ENCODE results near the gene RAB11FIP3. TPM values are rescaled to one million over a fixed set of nuclear protein-coding genes. Genes with fewer than 3 reads are reported as not detected.
A peak's percentile ranks its signal among the peaks of the same experiment; 100 is the strongest.

RAB11FIP3 gene
- total RNA-seq, 1 experiment from 2014 or later, result 12.8 TPM

GRCh38 chr16:397135-397661 is 28.3 kb upstream of the RAB11FIP3 start, which contains the start of gene NME4:
TSS of gene NME4 (plus strand) at chr16:397199. CDS start at chr16:397223, 24 bp downstream.
- Histone ChIP-seq H4K20me1 (ENCODE audit: insufficient read depth) (no peaks in the 10 kb centered on the region), H3K9me2 (ENCODE audit: insufficient read depth) (no peaks in the 10 kb centered on the region), H3K27ac (ENCODE audit: low read depth, low read length) (peak within 1 kb of the TSS; percentile 87), H3K4me1 (ENCODE audit: control insufficient read depth in 1 of 2, insufficient read depth in 2 of 2, low read length in 2 of 2) (peaks cover 3 to 22% of the 10 kb centered on the region in 2 experiments; a peak in 2 of 4 replicates), H3K9me3 (ENCODE audit: control insufficient read depth in 1 of 2, insufficient read depth in 1 of 2, low read depth in 1 of 2, low read length in 2 of 2) (no peaks in the 10 kb centered on the region), H3K79me2 (ENCODE audit: insufficient read depth, low read length) (no peaks in the 10 kb centered on the region), H2AFZ (ENCODE audit: low read depth, low read length, poor library complexity, severe bottlenecking) (no peak within 1 kb of the TSS), H3K4me2 (ENCODE audit: low read length) (peak within 1 kb of the TSS; percentile 73), H3K27me3 (ENCODE audit: insufficient read depth, low read length) (no peaks in the 10 kb centered on the region), H3K4me3 (replicated peaks in 1 of 2; ENCODE audit: low read depth in 1 of 2, low read length in 2 of 2) (peak within 1 kb of the TSS; percentile 31 to 47; a peak in 3 of 4 replicates), H3K9ac (ENCODE audit: low read length) (peak within 1 kb of the TSS; percentile 54), H3K36me3 (ENCODE audit: control insufficient read depth in 1 of 2, insufficient read depth in 2 of 2, low read length in 2 of 2) (no peaks in the 10 kb centered on the region)
- RAD21 ChIA-PET (ENCODE audit: low non-redundant PET in 1 of 2, low total read pairs in 2 of 2, uncharacterized antibody in 2 of 2, unreplicated experiment in 2 of 2), result no interaction called here
- TF ChIP-seq ELF1 (IDR thresholded peaks at IDR 0.05; ENCODE audit: borderline replicate concordance, low read depth) (no peak), ZFX (IDR thresholded peaks at IDR 0.05) (peak; percentile 54; the same call in 1 of the 2 replicates)
- intact Hi-C loops (cut with micrococcal nuclease), result loop anchor here (10.0 kb wide), 1 partner anchor 98 kb away; no protein-coding TSS in a partner anchor
- ATAC-seq (peak; percentile 18), DNase-seq (ENCODE audit: low read depth, low spot score) (no peak)
- CTCF ChIA-PET, result no interaction called here
- POLR2A ChIA-PET, result interaction anchor here (0.5 kb wide), 1 partner anchor 15 kb away, joined by 3 read pairs; no protein-coding TSS in a partner anchor
- BruUV-seq (replicated peaks), result no TSS peak

DNA sequence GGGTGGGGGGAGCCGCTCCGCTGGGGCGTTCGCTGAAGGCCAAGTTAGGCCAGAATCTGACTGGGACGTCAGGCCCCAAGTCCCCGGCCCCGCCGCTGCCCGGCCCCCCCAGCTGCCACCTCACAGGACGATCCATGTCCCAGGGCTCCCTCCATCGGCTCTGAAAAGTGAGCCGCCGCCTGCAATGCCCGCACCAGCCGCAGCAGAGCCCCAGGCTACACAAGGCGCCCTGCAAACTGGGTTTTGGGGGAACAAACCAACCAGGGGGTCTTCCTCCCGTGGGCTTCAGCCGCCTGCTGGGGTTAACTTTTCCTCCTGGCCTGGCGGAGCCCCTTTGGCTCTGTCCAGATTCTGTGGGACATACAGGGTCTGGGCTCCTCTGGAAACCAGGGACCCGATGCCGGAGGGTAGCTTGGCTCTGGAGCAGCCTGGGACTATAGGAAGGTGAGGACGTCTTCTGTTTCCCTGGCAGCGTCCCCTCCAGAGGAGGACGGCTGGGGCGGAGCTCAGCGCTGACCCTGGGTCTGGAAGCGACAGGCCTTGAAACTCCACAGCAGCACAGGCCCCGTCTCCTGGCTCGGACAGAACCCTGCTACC is 27.6 kb upstream of the RAB11FIP3 start:
- Histone ChIP-seq H2AFZ (ENCODE audit: low read depth, low read length, poor library complexity, severe bottlenecking) (no peak overlapping the region), H3K27me3 (ENCODE audit: insufficient read depth, low read length) (no peaks in the 10 kb centered on the region), H3K9me2 (ENCODE audit: insufficient read depth) (no peaks in the 10 kb centered on the region), H3K4me2 (ENCODE audit: low read length) (peak overlapping the region; percentile 12; the same call in 1 of the 2 replicates), H3K36me3 (ENCODE audit: control insufficient read depth in 1 of 2, insufficient read depth in 2 of 2, low read length in 2 of 2) (no peaks in the 10 kb centered on the region), H3K79me2 (ENCODE audit: insufficient read depth, low read length) (no peaks in the 10 kb centered on the region), H3K9ac (ENCODE audit: low read length) (no peak overlapping the region), H3K9me3 (ENCODE audit: control insufficient read depth in 1 of 2, insufficient read depth in 1 of 2, low read depth in 1 of 2, low read length in 2 of 2) (no peaks in the 10 kb centered on the region), H3K4me1 (ENCODE audit: control insufficient read depth in 1 of 2, insufficient read depth in 2 of 2, low read length in 2 of 2) (peaks cover 3 to 22% of the 10 kb centered on the region in 2 experiments; a peak in 2 of 4 replicates), H3K27ac (ENCODE audit: low read depth, low read length) (peak overlapping the region; percentile 58), H4K20me1 (ENCODE audit: insufficient read depth) (no peaks in the 10 kb centered on the region), H3K4me3 (replicated peaks in 1 of 2; ENCODE audit: low read depth in 1 of 2, low read length in 2 of 2) (no peak overlapping the region)
- ChIA-PET POLR2A (no interaction called here), CTCF (no interaction called here), RAD21 (ENCODE audit: low non-redundant PET in 1 of 2, low total read pairs in 2 of 2, uncharacterized antibody in 2 of 2, unreplicated experiment in 2 of 2) (no interaction called here)
- peak; percentile 46 for ATAC-seq
- intact Hi-C loops (cut with micrococcal nuclease), result loop anchor here (10.0 kb wide), 1 partner anchor 97 kb away; no protein-coding TSS in a partner anchor
- BruUV-seq (replicated peaks), result no TSS peak
- DNase-seq (ENCODE audit: low read depth, low spot score), result peak; percentile 28
- TF ChIP-seq CTCF (IDR thresholded peaks at IDR 0.05 in 2 of 3, conservative IDR thresholded peaks at IDR 0.05 in 1 of 3; ENCODE audit: borderline replicate concordance in 1 of 3, insufficient read depth in 1 of 3, low read depth in 2 of 3, low read length in 2 of 3) (peak in 2 of 3 experiments; percentile 33 to 35; a peak in 4 of 6 replicates), ZBTB33 (IDR thresholded peaks at IDR 0.05; ENCODE audit: extremely low read depth, insufficient replicate concordance, low read length) (no peak), FOSL1 (IDR thresholded peaks at IDR 0.05; ENCODE audit: low read depth) (no peak), REST (IDR thresholded peaks at IDR 0.05; ENCODE audit: low read depth) (no peak)
